OCI-LY1 (cell line): ENCODE data around the gene ARSI.

Source experiments
- H2AFZ ChIP-seq: fragments of 200-600 bp; sonication (generic), shearing (Covaris generic); 2 replicates; pipeline ENCODE4 v1.6.0; 2014; ENCODE audit warnings: antibody characterized with exemption, mild to moderate bottlenecking, low read length
- H3F3A ChIP-seq: fragments of 200-600 bp; sonication (generic), shearing (Covaris generic); 2 replicates; pipeline ENCODE4 v1.6.0; 2014; ENCODE audit warnings: mild to moderate bottlenecking, antibody characterized with exemption, low read length, moderate library complexity; ENCODE audit not compliant: insufficient read depth
- H3K27ac ChIP-seq: fragments of 200-600 bp; sonication (generic); 2 replicates; pipeline ENCODE4 v1.5.1; 2014; ENCODE audit warnings: low read length, mixed run types, mild to moderate bottlenecking, low read depth; ENCODE audit not compliant: poor library complexity, severe bottlenecking
- H3K27me3 ChIP-seq: fragments of 200-600 bp; sonication (generic); 2 replicates; pipeline ENCODE4 v1.6.0; 2014; ENCODE audit warnings: antibody characterized with exemption, mild to moderate bottlenecking, low read length, moderate library complexity; ENCODE audit not compliant: insufficient read depth
- H3K36me3 ChIP-seq: fragments of 200-600 bp; sonication (generic); 2 replicates; pipeline ENCODE4 v1.6.1; 2014; ENCODE audit warnings: mild to moderate bottlenecking, antibody characterized with exemption, low read length, moderate library complexity, mixed read lengths; ENCODE audit not compliant: insufficient read depth
- H3K4me1 ChIP-seq: fragments of 200-600 bp; sonication (generic); 2 replicates; pipeline ENCODE4 v1.5.1; 2014; ENCODE audit warnings: mild to moderate bottlenecking, low read length, moderate library complexity; ENCODE audit not compliant: insufficient read depth, severe bottlenecking
- H3K4me2 ChIP-seq: fragments of 200-600 bp; sonication (generic), shearing (Covaris generic); 2 replicates; pipeline ENCODE4 v1.6.1; 2014; ENCODE audit warnings: low read length
- H3K4me3 ChIP-seq: fragments of 200-600 bp; sonication (generic); 2 replicates; pipeline ENCODE4 v1.5.1; 2014; ENCODE audit warnings: low read length, low read depth, mild to moderate bottlenecking, mixed read lengths; ENCODE audit not compliant: poor library complexity, severe bottlenecking
- H3K79me2 ChIP-seq: fragments of 200-600 bp; shearing (Covaris generic); 2 replicates; pipeline ENCODE4 v1.6.1; 2016; ENCODE audit warnings: mixed run types, low read length, mixed read lengths; ENCODE audit not compliant: insufficient read depth
- H3K9ac ChIP-seq: fragments of 200-600 bp; sonication (generic), shearing (Covaris generic); 2 replicates; pipeline ENCODE4 v1.6.1; 2014; ENCODE audit warnings: mild to moderate bottlenecking, low read length, mixed read lengths
- H3K9me2 ChIP-seq: fragments of 200-600 bp; sonication (generic), shearing (Covaris generic); 2 replicates; pipeline ENCODE4 v1.6.1; 2014; ENCODE audit warnings: low read depth, mild to moderate bottlenecking, low read length, mixed read lengths
- H3K9me3 ChIP-seq: fragments of 200-600 bp; shearing (Covaris generic); 2 replicates; pipeline ENCODE4 v1.6.1; 2014; ENCODE audit warnings: low read length, mixed read lengths
- H4K20me1 ChIP-seq: fragments of 200-600 bp; sonication (generic), shearing (Covaris generic); 2 replicates; pipeline ENCODE4 v1.6.0; 2016; ENCODE audit warnings: mild to moderate bottlenecking, low read length; ENCODE audit not compliant: insufficient read depth
- CTCF ChIP-seq: fragments of 200-600 bp; sonication (generic), shearing (Covaris generic); IDR thresholded peaks from 2 replicates; pipeline ENCODE4 v1.5.1; 2017; ENCODE audit warnings: mild to moderate bottlenecking, antibody characterized with exemption, low read length, moderate library complexity, mixed read lengths
- EZH2 ChIP-seq: fragments of 200-600 bp; sonication (generic), shearing (Covaris generic); IDR thresholded peaks from 2 replicates; pipeline ENCODE4 v1.8.0; 2017; ENCODE audit warnings: borderline replicate concordance, mixed run types, mild to moderate bottlenecking, antibody characterized with exemption, low read length, moderate library complexity, mixed read lengths

Gene ARSI

GRCh38 chr5:150320044-150320613, 17.4 kb upstream of the ARSI start:
- H3K79me2 ChIP-seq = no peaks in the 10 kb centered on the region
- no peaks in the 10 kb centered on the region for H3K36me3 ChIP-seq
- no peaks in the 10 kb centered on the region for H3K9me2 ChIP-seq
- TF ChIP-seq EZH2 = no peak
- TF ChIP-seq CTCF = no peak
- H3K4me3 ChIP-seq = no peak overlapping the region
- no peaks in the 10 kb centered on the region for H3K4me1 ChIP-seq
- no peak overlapping the region for H3K4me2 ChIP-seq
- H2AFZ ChIP-seq = no peak overlapping the region
- H3K9ac ChIP-seq = no peak overlapping the region
- 0 out of 2 replicates have a peak, but pooled peaks cover 5% of the 10 kb centered on the region for H3K27me3 ChIP-seq
- H3K27ac ChIP-seq = no peak overlapping the region
- H3K9me3 ChIP-seq = no peaks in the 10 kb centered on the region
- H3F3A ChIP-seq = no peaks in the 10 kb centered on the region
- no peaks in the 10 kb centered on the region for H4K20me1 ChIP-seq

GRCh38 chr5:150319484-150319790, 16.7 kb upstream of the ARSI start:
- Histone ChIP-seq H3F3A (no peaks in the 10 kb centered on the region), H3K79me2 (no peaks in the 10 kb centered on the region), H3K4me2 (no peak overlapping the region), H3K9me2 (no peaks in the 10 kb centered on the region), H4K20me1 (no peaks in the 10 kb centered on the region), H3K4me3 (no peak overlapping the region), H3K27me3 (0 out of 2 replicates have a peak, but pooled peaks cover 5% of the 10 kb centered on the region), H3K9ac (no peak overlapping the region), H3K9me3 (no peaks in the 10 kb centered on the region), H3K4me1 (no peaks in the 10 kb centered on the region), H3K27ac (no peak overlapping the region), H2AFZ (no peak overlapping the region), H3K36me3 (no peaks in the 10 kb centered on the region)
- TF ChIP-seq CTCF = no peak
- TF ChIP-seq EZH2 = no peak

- Histone ChIP-seq H3K4me2 (no peak overlapping the region), H2AFZ (no peak overlapping the region), H3K4me1 (no peaks in the 10 kb centered on the region), H3K9me2 (no peaks in the 10 kb centered on the region), H3K36me3 (no peaks in the 10 kb centered on the region), H3K9me3 (no peaks in the 10 kb centered on the region), H3K27me3 (0 out of 2 replicates have a peak, but pooled peaks cover 5% of the 10 kb centered on the region), H3K79me2 (no peaks in the 10 kb centered on the region), H3K9ac (no peak overlapping the region), H4K20me1 (no peaks in the 10 kb centered on the region), H3K27ac (no peak overlapping the region), H3F3A (no peaks in the 10 kb centered on the region), H3K4me3 (no peak overlapping the region)
- no peak for TF ChIP-seq EZH2
- no peak for TF ChIP-seq CTCF
These were observed 16.1 kb upstream of the ARSI start for GRCh38 chr5:150318613-150319483.
